ENCODE data around the gene CEBPA. TPM values are rescaled to one million over a fixed set of nuclear protein-coding genes. Genes with fewer than 3 reads are reported as not detected.

The CEBPA gene
- total and polyA plus RNA-seq, 10 of the 15 experiments (the other 5 are each of a cell fraction or from before 2014, with no cell fraction given) = 0.04 to 0.36 (median 0.13) TPM; not detected in 4

- FAIRE-seq (no peak), DNase-seq (ENCODE audit: low read depth, low spot score) (no peak), ATAC-seq (no peak)
- Histone ChIP-seq H3K9me3 (replicated peaks; ENCODE audit: control insufficient read depth, insufficient read depth, low read length) (no peaks in the 10 kb centered on the region), H3K27ac (ENCODE audit: control insufficient read depth, insufficient read depth) (no peak overlapping the region), H3K79me2 (ENCODE audit: control insufficient read depth, insufficient read depth, low read length) (no peaks in the 10 kb centered on the region), H3K27me3 (replicated peaks in 1 of 2; ENCODE audit: control insufficient read depth in 2 of 2, insufficient read depth in 2 of 2, low read length in 1 of 2) (peaks cover 6 to 11% of the 10 kb centered on the region in 2 experiments; a peak in 3 of 4 replicates), H4K20me1 (ENCODE audit: control insufficient read depth, insufficient read depth) (no peaks in the 10 kb centered on the region), H3K4me1 (ENCODE audit: control insufficient read depth, insufficient read depth, low read length) (peaks cover 3% of the 10 kb centered on the region; the same call in 1 of the 2 replicates), H3K9ac (ENCODE audit: control insufficient read depth, insufficient read depth, low read length) (no peak overlapping the region), H2AFZ (ENCODE audit: control insufficient read depth, low read depth, low read length) (no peak overlapping the region), H3K4me2 (ENCODE audit: control insufficient read depth, insufficient read depth) (no peak overlapping the region), H3K36me3 (ENCODE audit: control insufficient read depth in 2 of 2, insufficient read depth in 2 of 2, low read length in 1 of 2) (no peaks in the 10 kb centered on the region), H3K4me3 (no peak overlapping the region)
- in situ Hi-C loops (cut with MboI) = no loop called here
- no TSS peak for BruUV-seq (replicated peaks)
- no peak for TF ChIP-seq ZNF217 (IDR thresholded peaks at IDR 0.05)
- no peak for TF ChIP-seq GATAD2B (conservative IDR thresholded peaks at IDR 0.05; ENCODE audit: low read depth)
- no peak for TF ChIP-seq DPF2 (IDR thresholded peaks at IDR 0.05)
- TF ChIP-seq MYB (IDR thresholded peaks at IDR 0.05; ENCODE audit: borderline replicate concordance, low read depth, low read length) = no peak
- TF ChIP-seq ZZZ3 (IDR thresholded peaks at IDR 0.05; ENCODE audit: control insufficient read depth, insufficient read length, low read depth) = no peak
- no peak for TF ChIP-seq CHD1 (IDR thresholded peaks at IDR 0.05; ENCODE audit: low read depth, low read length)
- no peak for TF ChIP-seq BRCA1 (IDR thresholded peaks at IDR 0.05; ENCODE audit: low read depth, low read length)
- TF ChIP-seq CEBPB (IDR thresholded peaks at IDR 0.05; ENCODE audit: borderline replicate concordance in 1 of 2, low read depth in 2 of 2, low read length in 2 of 2) = no peak
- TF ChIP-seq ATF7 (IDR thresholded peaks at IDR 0.05; ENCODE audit: low read depth) = no peak
- SMC1A ChIA-PET (ENCODE audit: uncharacterized antibody, unreplicated experiment) = no interaction called here
- POLR2A ChIA-PET = no interaction called here
- CTCF ChIA-PET = interaction anchor here (0.8 kb wide), 1 partner anchor 7 kb away, joined by 3 read pairs; no protein-coding TSS in a partner anchor
- WGBS (ENCODE audit: insufficient coverage, insufficient replicate concordance, low lambda C conversion rate, missing lambda C conversion rate) = 29% methylated on average over 7 of the region's 8 CpGs
- intact Hi-C loops (cut with micrococcal nuclease; ENCODE audit: unreplicated experiment) = no loop called here
- RAD21 ChIA-PET (ENCODE audit: unreplicated experiment) = no interaction called here
Measured at GRCh38 chr19:33299051-33299688, 3.2 kb downstream of the CEBPA start.

Data from GM12878 (cell line).